Measurements from ENCODE around the gene RBBP6. TPM values are rescaled to one million over a fixed set of nuclear protein-coding genes. Genes with fewer than 3 reads are reported as not detected.

RBBP6 gene
- total and polyA plus RNA-seq, 2 experiments from 2014 or later, result 40.2 to 88.9 TPM

DNA sequence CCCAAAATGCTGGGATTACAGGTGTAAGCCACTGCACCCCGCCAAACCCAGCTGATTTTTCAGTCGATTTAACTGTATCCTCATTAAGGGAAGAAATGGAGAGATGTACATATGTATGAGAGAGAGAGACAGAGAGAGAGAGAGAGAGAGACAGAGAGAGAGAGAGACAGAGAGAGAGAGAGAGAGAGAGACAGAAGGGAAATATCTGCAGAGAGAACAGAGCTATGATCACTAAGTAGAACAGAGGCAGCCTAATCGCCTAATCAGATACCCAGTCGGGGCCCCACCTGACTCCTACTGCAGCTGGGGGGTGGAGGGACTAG, 70.0 kb downstream of the RBBP6 start:
- Mint-ChIP-seq H3K36me3 (ENCODE audit: low read depth) (no peaks in the 10 kb centered on the region; the same call in 2 of the 3 replicates), H3K4me1 (peaks cover 12% of the 10 kb centered on the region; the same call in 1 of the 3 replicates), H3K9me3 (no peaks in the 10 kb centered on the region), H3K27me3 (ENCODE audit: insufficient read depth, low read depth, poor library complexity) (peaks cover 27% of the 10 kb centered on the region), H3K4me3 (peak overlapping the region; percentile 89), H3K27ac (peak overlapping the region; percentile 42; the same call in 1 of the 2 replicates)
- Histone ChIP-seq H3K4me2 (peak overlapping the region; percentile 99), H3K4me3 (peak overlapping the region; percentile 86), H4K20me1 (replicated peaks; ENCODE audit: insufficient read depth) (no peaks in the 10 kb centered on the region), H3K4me1 (ENCODE audit: insufficient read depth) (peaks cover 4% of the 10 kb centered on the region), H3K9me2 (ENCODE audit: insufficient read depth) (no peaks in the 10 kb centered on the region), H3K27ac (ENCODE audit: low read depth) (no peak overlapping the region), H3F3A (replicated peaks; ENCODE audit: low read depth) (no peaks in the 10 kb centered on the region), H2AFZ (peak overlapping the region; percentile 100), H3K27me3 (ENCODE audit: insufficient read depth) (peaks cover 30% of the 10 kb centered on the region), H3K79me2 (replicated peaks; ENCODE audit: insufficient read depth) (no peaks in the 10 kb centered on the region), H3K36me3 (ENCODE audit: insufficient read depth) (no peaks in the 10 kb centered on the region)
- DNase-seq (ENCODE audit: low spot score) (no peak), ATAC-seq (peak; percentile 56)
- TF ChIP-seq, protein P1, sequence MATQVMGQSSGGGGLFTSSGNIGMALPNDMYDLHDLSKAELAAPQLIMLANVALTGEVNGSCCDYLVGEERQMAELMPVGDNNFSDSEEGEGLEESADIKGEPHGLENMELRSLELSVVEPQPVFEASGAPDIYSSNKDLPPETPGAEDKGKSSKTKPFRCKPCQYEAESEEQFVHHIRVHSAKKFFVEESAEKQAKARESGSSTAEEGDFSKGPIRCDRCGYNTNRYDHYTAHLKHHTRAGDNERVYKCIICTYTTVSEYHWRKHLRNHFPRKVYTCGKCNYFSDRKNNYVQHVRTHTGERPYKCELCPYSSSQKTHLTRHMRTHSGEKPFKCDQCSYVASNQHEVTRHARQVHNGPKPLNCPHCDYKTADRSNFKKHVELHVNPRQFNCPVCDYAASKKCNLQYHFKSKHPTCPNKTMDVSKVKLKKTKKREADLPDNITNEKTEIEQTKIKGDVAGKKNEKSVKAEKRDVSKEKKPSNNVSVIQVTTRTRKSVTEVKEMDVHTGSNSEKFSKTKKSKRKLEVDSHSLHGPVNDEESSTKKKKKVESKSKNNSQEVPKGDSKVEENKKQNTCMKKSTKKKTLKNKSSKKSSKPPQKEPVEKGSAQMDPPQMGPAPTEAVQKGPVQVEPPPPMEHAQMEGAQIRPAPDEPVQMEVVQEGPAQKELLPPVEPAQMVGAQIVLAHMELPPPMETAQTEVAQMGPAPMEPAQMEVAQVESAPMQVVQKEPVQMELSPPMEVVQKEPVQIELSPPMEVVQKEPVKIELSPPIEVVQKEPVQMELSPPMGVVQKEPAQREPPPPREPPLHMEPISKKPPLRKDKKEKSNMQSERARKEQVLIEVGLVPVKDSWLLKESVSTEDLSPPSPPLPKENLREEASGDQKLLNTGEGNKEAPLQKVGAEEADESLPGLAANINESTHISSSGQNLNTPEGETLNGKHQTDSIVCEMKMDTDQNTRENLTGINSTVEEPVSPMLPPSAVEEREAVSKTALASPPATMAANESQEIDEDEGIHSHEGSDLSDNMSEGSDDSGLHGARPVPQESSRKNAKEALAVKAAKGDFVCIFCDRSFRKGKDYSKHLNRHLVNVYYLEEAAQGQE (IDR thresholded peaks at IDR 0.05; ENCODE audit: unreplicated experiment), result no peak
- no peak for TF ChIP-seq ZNF462 (CRISPR knock-in tag; IDR thresholded peaks at IDR 0.05)
- TF ChIP-seq STAT1 (IDR thresholded peaks at IDR 0.05; ENCODE audit: unreplicated experiment), result no peak
- TF ChIP-seq EZH2phosphoT487 (IDR thresholded peaks at IDR 0.05; ENCODE audit: unreplicated experiment), result no peak
- TF ChIP-seq NANOG (IDR thresholded peaks at IDR 0.05; ENCODE audit: borderline replicate concordance), result no peak
- TF ChIP-seq ETS1 (IDR thresholded peaks at IDR 0.05), result no peak
- no peak for TF ChIP-seq ZNF114 (CRISPR knock-in tag; IDR thresholded peaks at IDR 0.05)
- TF ChIP-seq POLR2AphosphoS5 (IDR thresholded peaks at IDR 0.05; ENCODE audit: low read depth), result no peak
- TF ChIP-seq EZH2 (IDR thresholded peaks at IDR 0.05; ENCODE audit: low read depth, unreplicated experiment), result no peak
- TF ChIP-seq CREB1 (CRISPR knock-in tag; IDR thresholded peaks at IDR 0.05; ENCODE audit: low read depth), result no peak
- TF ChIP-seq JUNB (IDR thresholded peaks at IDR 0.05; ENCODE audit: unreplicated experiment), result no peak
- TF ChIP-seq, protein P2, sequence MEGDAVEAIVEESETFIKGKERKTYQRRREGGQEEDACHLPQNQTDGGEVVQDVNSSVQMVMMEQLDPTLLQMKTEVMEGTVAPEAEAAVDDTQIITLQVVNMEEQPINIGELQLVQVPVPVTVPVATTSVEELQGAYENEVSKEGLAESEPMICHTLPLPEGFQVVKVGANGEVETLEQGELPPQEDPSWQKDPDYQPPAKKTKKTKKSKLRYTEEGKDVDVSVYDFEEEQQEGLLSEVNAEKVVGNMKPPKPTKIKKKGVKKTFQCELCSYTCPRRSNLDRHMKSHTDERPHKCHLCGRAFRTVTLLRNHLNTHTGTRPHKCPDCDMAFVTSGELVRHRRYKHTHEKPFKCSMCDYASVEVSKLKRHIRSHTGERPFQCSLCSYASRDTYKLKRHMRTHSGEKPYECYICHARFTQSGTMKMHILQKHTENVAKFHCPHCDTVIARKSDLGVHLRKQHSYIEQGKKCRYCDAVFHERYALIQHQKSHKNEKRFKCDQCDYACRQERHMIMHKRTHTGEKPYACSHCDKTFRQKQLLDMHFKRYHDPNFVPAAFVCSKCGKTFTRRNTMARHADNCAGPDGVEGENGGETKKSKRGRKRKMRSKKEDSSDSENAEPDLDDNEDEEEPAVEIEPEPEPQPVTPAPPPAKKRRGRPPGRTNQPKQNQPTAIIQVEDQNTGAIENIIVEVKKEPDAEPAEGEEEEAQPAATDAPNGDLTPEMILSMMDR (conservative IDR thresholded peaks at IDR 0.05; ENCODE audit: low read depth in 2 of 2), result no peak
- TF ChIP-seq ZNF331 (CRISPR knock-in tag; IDR thresholded peaks at IDR 0.05; ENCODE audit: low read depth), result no peak

Data from GM23338 (cell line).